Fibroblast of lung (primary cell): ENCODE results near the gene CENPX.

Experiments used
- CTCF ChIP-seq, 2 donors: IDR thresholded peaks in 1 of 2; conservative IDR thresholded peaks in 1 of 2; 1 replicate in 1 of 2; 2 replicates in 1 of 2; pipeline ENCODE4 v1.5.1; 2011 to 2012; ENCODE audit warnings: low read length in 2 of 2, control low read depth in 1 of 2, inconsistent platforms in 1 of 2, low read depth in 1 of 2, mild to moderate bottlenecking in 1 of 2
- EZH2 ChIP-seq: IDR thresholded peaks from 2 replicates; pipeline ENCODE4 v1.5.1; 2012; ENCODE audit warnings: low read length, control low read depth, mild to moderate bottlenecking; ENCODE audit errors: missing control alignments

DNA sequence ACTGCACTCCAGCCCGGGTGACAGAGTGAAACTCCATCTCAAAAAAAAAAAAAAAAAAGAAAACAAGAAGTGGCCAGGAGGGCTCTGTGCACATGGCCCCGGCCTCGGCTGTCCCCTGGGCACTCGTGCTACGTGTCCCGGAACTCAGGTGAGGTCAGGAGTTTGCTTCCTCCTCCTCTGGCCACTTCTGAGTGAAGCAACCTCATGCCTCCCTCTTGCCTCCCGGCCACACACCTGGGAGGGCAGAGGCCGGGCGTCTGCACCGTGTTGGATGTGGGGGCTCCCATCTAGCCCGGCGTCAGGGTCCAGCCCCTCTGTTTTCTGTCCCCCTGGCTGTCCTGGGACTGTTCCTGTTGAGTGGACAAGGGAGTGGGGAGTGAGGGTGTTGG is 23.1 kb downstream of the CENPX start:
- no peak for TF ChIP-seq EZH2
- no peak for TF ChIP-seq CTCF (conservative IDR thresholded peaks at IDR 0.05 in 1 of 2, IDR thresholded peaks at IDR 0.05 in 1 of 2; ENCODE audit: low read depth in 1 of 2, low read length in 2 of 2)
